Amniotic epithelial cell (primary cell): ENCODE measurements around the gene AHNAK2.
"Not testable (repeated sequence)": the region's sequence is repeated elsewhere in the genome, so short reads cannot be mapped to it uniquely, and the experiment has no call there.

ENCODE experiments used
- DNase-seq: peaks from one replicate; pipeline ENCODE4 v3.0.0-alpha.2; 2010; ENCODE audit warnings: low read depth

Gene AHNAK2

DNA sequence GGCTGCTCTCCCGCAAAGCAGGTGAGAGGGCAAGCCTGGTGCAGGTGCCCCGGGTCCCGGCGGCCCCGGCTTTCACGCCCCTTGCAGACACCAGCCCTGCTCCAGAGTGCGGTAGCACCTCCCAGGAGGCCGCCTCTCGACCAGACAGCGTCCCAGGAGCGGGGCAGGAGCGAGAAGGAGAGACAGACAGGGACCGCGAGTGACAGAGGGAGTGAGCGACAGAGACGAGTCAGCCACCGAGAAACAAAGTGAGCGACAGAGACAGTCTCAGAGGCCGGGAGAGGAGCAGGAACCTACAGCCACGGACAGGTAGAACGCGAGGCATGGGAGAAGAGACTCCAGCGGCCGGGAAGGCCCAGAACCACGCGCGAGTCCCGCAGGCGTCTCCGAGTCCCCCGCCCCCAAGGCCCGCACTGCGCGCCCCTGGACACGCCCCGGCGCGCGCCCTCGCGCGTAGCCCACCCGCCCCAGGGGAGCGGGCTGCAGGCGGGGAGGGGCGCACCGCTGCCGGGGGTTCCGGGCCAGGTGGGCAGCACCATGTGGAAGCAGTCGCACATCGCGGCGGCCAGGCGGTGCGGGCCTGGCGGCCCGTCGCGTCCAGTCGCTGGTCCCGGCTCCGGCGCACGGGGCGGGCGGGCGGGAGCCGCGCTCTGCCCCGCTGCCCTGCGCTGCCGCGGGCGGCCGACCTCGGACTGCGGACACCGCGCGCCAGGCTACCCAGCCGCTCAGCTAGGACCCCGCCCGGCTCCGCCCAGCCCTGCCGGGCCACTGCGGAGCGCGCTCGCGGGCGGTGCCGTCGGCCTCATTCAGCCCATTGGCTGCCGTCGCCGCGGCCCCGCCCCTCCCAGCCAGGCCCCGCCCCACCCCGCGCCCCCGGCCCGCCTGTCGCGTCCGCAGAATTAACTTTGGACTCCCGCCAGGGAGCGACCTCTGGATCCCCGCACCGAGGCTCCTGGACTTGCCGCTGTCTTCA, at the start of gene AHNAK2:
Gene AHNAK2, minus strand, starts transcription at position 694 of the 973 bp plus-strand sequence. Its CDS starts 137 bp downstream, at position 557.
- DNase-seq: peak; percentile 58

DNA sequence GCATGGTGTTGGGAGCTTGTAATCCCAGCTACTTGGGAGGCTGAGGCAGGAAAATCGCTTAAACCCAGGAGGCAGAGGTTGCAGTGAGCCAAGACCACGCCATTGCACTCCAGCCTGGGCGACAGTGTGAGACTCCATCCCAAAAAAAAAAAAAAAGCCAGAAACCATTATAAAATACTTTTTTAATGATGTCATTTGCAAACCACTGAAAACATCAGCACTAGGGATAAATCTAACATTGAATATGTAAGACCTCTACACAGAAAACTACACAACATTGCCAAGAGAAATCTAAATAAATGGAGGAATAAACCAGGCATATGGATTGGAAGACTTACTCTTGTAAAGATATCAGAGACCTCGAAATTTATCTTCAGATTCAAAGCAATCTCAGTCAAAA, 49.5 kb upstream of the AHNAK2 start:
- DNase-seq: not testable (repeated sequence)

GRCh38 chr14:105026802-105027563, 48.8 kb upstream of the AHNAK2 start:
- DNase-seq: peak; percentile 44

GRCh38 chr14:105026033-105026785, 48.0 kb upstream of the AHNAK2 start:
- DNase-seq: peak; percentile 47

DNA sequence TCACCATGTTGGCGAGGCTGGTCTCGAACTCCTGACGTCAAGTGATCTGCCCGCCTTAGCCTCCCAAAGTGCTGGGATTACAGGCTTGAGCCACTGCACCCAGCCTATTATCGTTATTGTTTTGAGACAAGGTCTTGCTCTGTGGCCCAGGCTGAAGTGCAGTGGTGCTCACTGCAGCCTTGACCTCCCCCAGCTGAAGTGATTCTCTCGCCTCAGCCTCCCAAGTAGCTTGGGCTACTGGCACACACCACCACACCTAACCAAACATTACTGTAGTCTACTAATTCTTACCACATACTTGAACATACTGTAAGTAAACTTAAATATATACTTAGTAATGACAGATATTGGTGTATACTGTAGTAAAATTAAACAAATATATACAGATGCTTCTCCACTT, 47.3 kb upstream of the AHNAK2 start:
- no peak for DNase-seq

- peak; percentile 71 for DNase-seq
Observed at GRCh38 chr14:105023791-105024480, 45.8 kb upstream of the AHNAK2 start.

DNA sequence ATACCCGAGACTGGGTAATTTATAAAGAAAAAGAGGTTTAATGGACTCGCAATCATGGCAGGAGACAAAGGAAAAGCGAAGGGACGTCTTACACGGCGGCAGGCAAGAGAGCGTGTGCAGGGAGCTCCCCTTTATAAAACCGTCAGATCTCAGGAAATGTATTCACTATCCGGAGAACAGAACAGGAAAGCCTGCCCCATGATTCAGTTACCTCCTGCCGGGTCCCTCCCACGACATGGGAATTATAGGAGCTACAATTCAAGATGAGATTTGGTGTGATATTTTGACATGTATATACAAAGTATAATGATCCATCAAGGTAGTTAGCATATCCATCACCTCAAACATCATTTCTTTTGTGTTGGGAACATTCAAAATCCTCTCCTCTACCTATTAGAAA, 45.0 kb upstream of the AHNAK2 start:
- DNase-seq: no peak

DNA sequence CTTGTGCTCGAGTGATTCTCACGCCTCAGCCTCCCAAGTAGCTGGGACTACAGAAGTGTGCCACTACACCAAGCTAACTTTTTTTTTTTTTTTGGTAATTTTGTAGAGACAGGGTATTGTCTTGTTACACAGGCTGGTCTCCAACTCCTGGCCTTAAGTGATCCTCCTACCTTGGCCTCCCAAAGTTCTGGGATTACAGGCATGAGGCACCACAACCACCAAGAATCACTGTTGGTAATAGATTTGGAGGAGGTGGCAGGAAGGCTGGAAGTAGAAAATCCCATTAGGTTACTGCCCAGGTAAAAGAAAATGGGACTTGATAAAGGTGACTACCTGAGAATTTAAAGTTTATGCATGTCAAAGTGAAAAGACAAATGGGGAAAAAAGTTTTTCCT, 44.1 kb upstream of the AHNAK2 start:
- no peak for DNase-seq

DNA sequence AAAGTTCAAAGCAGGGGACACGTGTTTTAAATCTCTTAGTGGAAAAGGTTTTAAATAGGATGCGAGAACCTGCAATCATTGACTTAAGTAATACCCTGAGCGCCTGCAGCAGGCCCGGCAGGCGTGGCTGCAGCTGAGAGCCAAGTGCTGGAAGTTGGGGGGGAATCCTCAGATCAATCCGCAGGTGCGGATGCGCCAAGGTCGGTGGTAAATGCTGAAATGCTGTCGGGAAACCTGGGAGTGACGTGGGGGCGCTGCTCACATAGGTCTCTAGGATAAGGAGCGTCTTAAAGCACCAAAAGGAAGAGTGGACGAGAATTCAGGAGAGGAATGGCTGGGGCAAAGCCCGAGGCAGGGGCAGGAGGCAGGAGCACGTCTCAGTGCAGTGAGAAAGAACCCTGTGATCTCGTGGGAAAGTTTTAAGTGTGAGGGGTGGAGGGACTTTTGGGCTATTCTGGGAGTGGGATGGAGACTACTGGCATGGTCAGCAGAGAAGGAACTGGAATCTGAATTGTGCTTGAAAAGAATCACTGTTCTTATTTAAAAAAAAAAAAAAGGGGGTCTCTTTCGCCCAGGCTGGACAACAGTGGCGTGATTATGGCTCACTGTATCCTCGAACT, 43.6 kb upstream of the AHNAK2 start:
- peak; percentile 46 for DNase-seq

GRCh38 chr14:105020815-105021655, 42.9 kb upstream of the AHNAK2 start, which contains the start of gene CDCA4:
Gene CDCA4, minus strand, starts transcription at chr14:105021083. Its CDS starts 9,154 bp downstream, at chr14:105011929.
- DNase-seq: peak; percentile 89

GRCh38 chr14:105019861-105020814, 42.0 kb upstream of the AHNAK2 start:
- DNase-seq: no peak

DNA sequence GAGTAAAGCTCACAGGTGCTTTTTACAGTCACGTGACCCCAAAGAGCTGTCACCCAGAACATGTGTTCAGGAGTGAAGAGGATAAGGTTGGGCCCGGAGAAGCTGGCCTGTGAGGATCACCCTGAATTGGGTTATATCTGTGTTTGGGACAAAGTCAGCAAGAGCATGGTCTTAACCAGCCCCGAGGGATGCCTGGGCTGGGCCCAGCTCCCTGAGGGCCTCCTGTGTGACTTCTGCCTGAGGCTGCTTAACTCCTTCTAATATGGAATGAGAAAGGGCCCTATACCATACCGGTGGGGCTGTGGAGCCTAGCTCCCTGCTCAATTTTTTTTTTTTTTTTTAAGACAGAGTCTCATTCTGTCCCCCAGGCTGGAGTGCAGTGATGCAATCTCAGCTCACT, 40.2 kb upstream of the AHNAK2 start:
- DNase-seq: no peak

DNA sequence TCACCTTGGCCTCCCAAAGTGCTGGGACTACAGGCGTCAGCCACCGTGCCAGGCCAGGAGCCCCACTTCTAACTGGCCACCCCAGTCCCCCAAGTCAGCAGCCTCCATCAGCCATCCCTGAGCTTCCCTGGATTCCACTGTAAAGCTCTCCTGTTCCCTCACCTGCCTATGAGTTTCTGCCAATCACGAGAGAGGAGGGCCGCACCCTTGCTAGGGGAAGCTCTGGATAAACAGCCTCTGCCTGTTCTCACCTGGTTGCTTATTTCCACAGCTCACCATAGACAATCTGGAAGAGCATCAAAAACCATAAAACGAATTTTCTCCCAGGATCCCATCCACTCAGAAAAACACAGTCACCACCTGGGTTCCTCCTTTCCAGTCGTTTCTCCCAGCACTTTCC, 37.7 kb upstream of the AHNAK2 start:
- no peak for DNase-seq

DNA sequence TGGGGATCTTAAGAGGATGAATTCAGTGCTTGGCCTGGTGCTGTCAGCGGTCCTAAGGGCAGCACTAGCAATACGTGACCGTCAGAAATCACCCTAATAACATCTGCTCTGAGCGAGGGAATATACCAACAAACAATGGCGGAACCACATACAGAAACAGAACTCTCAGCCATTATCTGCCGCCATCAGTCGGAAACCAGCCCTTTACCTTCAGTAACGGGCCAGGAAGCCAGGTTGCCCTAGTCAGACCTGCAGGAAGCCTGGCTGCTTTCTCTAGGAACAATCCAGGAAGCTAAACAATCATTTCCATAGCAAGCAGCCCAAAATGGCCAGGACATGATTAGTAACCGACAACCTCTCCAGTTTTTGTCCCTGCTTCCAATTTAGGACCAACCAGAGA, 37.1 kb upstream of the AHNAK2 start:
- DNase-seq: no peak

DNA sequence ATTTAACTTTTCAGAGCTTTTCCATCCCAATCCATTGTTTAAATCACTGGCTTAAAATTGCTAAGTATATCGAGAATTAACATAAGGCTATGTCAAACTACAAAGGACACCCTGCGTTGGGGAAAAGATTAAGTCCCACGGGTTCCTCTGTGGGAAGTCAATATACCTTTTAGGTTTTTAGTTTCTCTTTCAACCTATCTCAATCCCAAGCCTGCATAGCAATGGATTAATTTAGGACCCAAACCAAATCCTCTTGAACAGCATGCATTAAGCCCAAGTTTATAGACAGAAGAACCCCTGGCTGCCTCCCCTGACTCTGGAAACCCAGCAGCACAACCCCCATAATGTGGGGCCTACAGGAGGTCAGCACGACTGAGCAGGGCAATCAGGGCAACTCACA, 36.5 kb upstream of the AHNAK2 start:
- DNase-seq: no peak

GRCh38 chr14:105014032-105014431, 35.9 kb upstream of the AHNAK2 start:
- no peak for DNase-seq

GRCh38 chr14:105013150-105013785, 35.1 kb upstream of the AHNAK2 start:
- DNase-seq: no peak
